ENCODE measurements around the gene NAA20. TPM values are rescaled to one million over a fixed set of nuclear protein-coding genes. Genes with fewer than 3 reads are reported as not detected.

NAA20 gene
- total RNA-seq, 1 experiment from 2014 or later = 113 TPM

DNA sequence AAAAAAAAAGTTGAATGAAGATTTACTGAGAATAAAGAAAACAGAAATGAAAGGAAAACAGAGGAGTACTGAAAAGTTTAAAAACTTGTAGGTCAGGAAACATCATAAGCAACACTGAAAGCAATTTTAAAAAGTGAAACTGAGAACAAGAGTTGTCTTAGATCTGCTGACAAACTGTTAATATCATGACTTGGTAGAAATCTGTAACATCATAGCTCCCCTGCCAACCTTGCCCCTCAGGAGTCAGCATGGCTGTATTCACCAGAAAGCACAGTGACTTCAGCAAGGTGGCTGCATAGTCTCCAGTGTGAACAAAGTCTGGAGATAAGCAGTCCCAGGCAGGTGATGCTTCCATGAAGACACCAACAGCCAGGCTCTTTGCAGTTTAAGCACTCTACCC, 5.3 kb downstream of the NAA20 start:
- H3K9me3 ChIP-seq (ENCODE audit: low read length) = no peaks in the 10 kb centered on the region
- H3K4me3 ChIP-seq (ENCODE audit: low read length) = no peak overlapping the region
- no peaks in the 10 kb centered on the region for H3F3A ChIP-seq (ENCODE audit: low read length, unreplicated experiment)
- peaks cover 40% of the 10 kb centered on the region for H4K20me1 ChIP-seq (ENCODE audit: low read length)
- no peak for ATAC-seq
- peaks cover 26% of the 10 kb centered on the region for H3K4me1 ChIP-seq (ENCODE audit: insufficient read depth, low read length)
- ChIA-PET CTCF (no interaction called here), POLR2A (ENCODE audit: unreplicated experiment) (no interaction called here)
- peaks cover 100% of the 10 kb centered on the region for H3K79me2 ChIP-seq (ENCODE audit: low read length)
- intact Hi-C loops (cut with micrococcal nuclease) = no loop called here
- H3K4me2 ChIP-seq (ENCODE audit: low read length) = no peak overlapping the region
- H3K9ac ChIP-seq (ENCODE audit: low read length) = no peak overlapping the region
- TF ChIP-seq EZH2phosphoT487 (IDR thresholded peaks at IDR 0.05; ENCODE audit: borderline replicate concordance, low read length) = no peak
- TF ChIP-seq, protein P1, sequence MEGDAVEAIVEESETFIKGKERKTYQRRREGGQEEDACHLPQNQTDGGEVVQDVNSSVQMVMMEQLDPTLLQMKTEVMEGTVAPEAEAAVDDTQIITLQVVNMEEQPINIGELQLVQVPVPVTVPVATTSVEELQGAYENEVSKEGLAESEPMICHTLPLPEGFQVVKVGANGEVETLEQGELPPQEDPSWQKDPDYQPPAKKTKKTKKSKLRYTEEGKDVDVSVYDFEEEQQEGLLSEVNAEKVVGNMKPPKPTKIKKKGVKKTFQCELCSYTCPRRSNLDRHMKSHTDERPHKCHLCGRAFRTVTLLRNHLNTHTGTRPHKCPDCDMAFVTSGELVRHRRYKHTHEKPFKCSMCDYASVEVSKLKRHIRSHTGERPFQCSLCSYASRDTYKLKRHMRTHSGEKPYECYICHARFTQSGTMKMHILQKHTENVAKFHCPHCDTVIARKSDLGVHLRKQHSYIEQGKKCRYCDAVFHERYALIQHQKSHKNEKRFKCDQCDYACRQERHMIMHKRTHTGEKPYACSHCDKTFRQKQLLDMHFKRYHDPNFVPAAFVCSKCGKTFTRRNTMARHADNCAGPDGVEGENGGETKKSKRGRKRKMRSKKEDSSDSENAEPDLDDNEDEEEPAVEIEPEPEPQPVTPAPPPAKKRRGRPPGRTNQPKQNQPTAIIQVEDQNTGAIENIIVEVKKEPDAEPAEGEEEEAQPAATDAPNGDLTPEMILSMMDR (conservative IDR thresholded peaks at IDR 0.05; ENCODE audit: low read depth, low read length) = no peak
- DNase-seq = no peak
- no peak overlapping the region for H3K27ac ChIP-seq (ENCODE audit: low read length)
- H3K27me3 ChIP-seq (ENCODE audit: low read length) = no peaks in the 10 kb centered on the region
- H3K9me2 ChIP-seq (replicated peaks; ENCODE audit: low read length) = no peaks in the 10 kb centered on the region
- no peak overlapping the region for H2AFZ ChIP-seq (ENCODE audit: low read length)
- H3K36me3 ChIP-seq (ENCODE audit: low read depth, low read length) = peaks cover 46% of the 10 kb centered on the region
- no TSS peak for BruUV-seq (replicated peaks)

- DNase-seq = no peak
- TF ChIP-seq EZH2 (IDR thresholded peaks at IDR 0.05; ENCODE audit: low read length, unreplicated experiment) = no peak
- TF ChIP-seq, protein P1 (conservative IDR thresholded peaks at IDR 0.05; ENCODE audit: low read depth, low read length) = no peak
- TF ChIP-seq EZH2phosphoT487 (IDR thresholded peaks at IDR 0.05; ENCODE audit: borderline replicate concordance, low read length) = no peak
- H3K79me2 ChIP-seq (ENCODE audit: low read length) = peaks cover 99% of the 10 kb centered on the region
- H3F3A ChIP-seq (ENCODE audit: low read length, unreplicated experiment) = no peaks in the 10 kb centered on the region
- no peak overlapping the region for H2AFZ ChIP-seq (ENCODE audit: low read length)
- intact Hi-C loops (cut with micrococcal nuclease) = no loop called here
- ChIA-PET CTCF (no interaction called here), POLR2A (ENCODE audit: unreplicated experiment) (no interaction called here)
- no peak overlapping the region for H3K9ac ChIP-seq (ENCODE audit: low read length)
- H4K20me1 ChIP-seq (ENCODE audit: low read length) = peaks cover 36% of the 10 kb centered on the region
- no peak for ATAC-seq
- H3K9me2 ChIP-seq (replicated peaks; ENCODE audit: low read length) = no peaks in the 10 kb centered on the region
- no peak overlapping the region for H3K4me2 ChIP-seq (ENCODE audit: low read length)
- no peak overlapping the region for H3K27ac ChIP-seq (ENCODE audit: low read length)
- H3K4me3 ChIP-seq (ENCODE audit: low read length) = no peak overlapping the region
- H3K36me3 ChIP-seq (ENCODE audit: low read depth, low read length) = peaks cover 53% of the 10 kb centered on the region
- no peaks in the 10 kb centered on the region for H3K9me3 ChIP-seq (ENCODE audit: low read length)
- BruUV-seq (replicated peaks) = no TSS peak
- no peaks in the 10 kb centered on the region for H3K27me3 ChIP-seq (ENCODE audit: low read length)
- peaks cover 23% of the 10 kb centered on the region for H3K4me1 ChIP-seq (ENCODE audit: insufficient read depth, low read length)
Observed at GRCh38 chr20:20023395-20023794, 6.2 kb downstream of the NAA20 start.

- Histone ChIP-seq H3K9me2 (replicated peaks; ENCODE audit: low read length) (no peaks in the 10 kb centered on the region), H3K9ac (ENCODE audit: low read length) (no peak overlapping the region), H3K36me3 (ENCODE audit: low read depth, low read length) (peaks cover 54% of the 10 kb centered on the region), H2AFZ (ENCODE audit: low read length) (no peak overlapping the region), H3F3A (ENCODE audit: low read length, unreplicated experiment) (no peaks in the 10 kb centered on the region), H3K4me1 (ENCODE audit: insufficient read depth, low read length) (peaks cover 7% of the 10 kb centered on the region), H3K27me3 (ENCODE audit: low read length) (no peaks in the 10 kb centered on the region), H3K4me3 (ENCODE audit: low read length) (no peak overlapping the region), H4K20me1 (ENCODE audit: low read length) (peaks cover 23% of the 10 kb centered on the region), H3K27ac (ENCODE audit: low read length) (no peak overlapping the region), H3K4me2 (ENCODE audit: low read length) (no peak overlapping the region), H3K79me2 (ENCODE audit: low read length) (peaks cover 92% of the 10 kb centered on the region), H3K9me3 (ENCODE audit: low read length) (no peaks in the 10 kb centered on the region)
- CTCF ChIA-PET = no interaction called here
- POLR2A ChIA-PET (ENCODE audit: unreplicated experiment) = no interaction called here
- BruUV-seq (replicated peaks) = no TSS peak
- TF ChIP-seq, protein P1 (conservative IDR thresholded peaks at IDR 0.05; ENCODE audit: low read depth, low read length) = no peak
- no peak for TF ChIP-seq EZH2 (IDR thresholded peaks at IDR 0.05; ENCODE audit: low read length, unreplicated experiment)
- TF ChIP-seq EZH2phosphoT487 (IDR thresholded peaks at IDR 0.05; ENCODE audit: borderline replicate concordance, low read length) = no peak
- intact Hi-C loops (cut with micrococcal nuclease) = no loop called here
- ATAC-seq (no peak), DNase-seq (no peak)
Observed at GRCh38 chr20:20024942-20025341, 7.8 kb downstream of the NAA20 start.

Measured in PC-3 (cell line).